Fibroblast of villous mesenchyme (primary cell): ENCODE measurements around the gene FCGR2B. TPM values are rescaled to one million over a fixed set of nuclear protein-coding genes. Genes with fewer than 3 reads are reported as not detected.
"Not testable (repeated sequence)": the region's sequence is repeated elsewhere in the genome, so short reads cannot be mapped to it uniquely, and the experiment has no call there.

ENCODE experiments used
- DNase-seq: peaks from one replicate; pipeline ENCODE4 v3.0.0-alpha.2; 2010; ENCODE audit warnings: low read depth
- H3K4me3 ChIP-seq: 2 replicates; pipeline ENCODE4 v1.5.1; 2011; ENCODE audit warnings: low read depth, mild to moderate bottlenecking, low read length
- CTCF ChIP-seq: IDR thresholded peaks from 2 replicates; pipeline ENCODE4 v1.5.1; 2012; ENCODE audit warnings: low read depth, mild to moderate bottlenecking, low read length; ENCODE audit not compliant: insufficient read depth
- total RNA-seq: library from RNA; depleted of rRNA; stranded (reverse); fragments of >200 nt; gene quantifications from 2 replicates; pipeline ENCODE4 v1.2.3, GENCODE V29; 2012

FCGR2B gene
- total RNA-seq, 1 donor = not detected

- H3K4me3 ChIP-seq = not testable (repeated sequence)
- peak; percentile 37 for DNase-seq
Measured at GRCh38 chr1:161642697-161643096, 20.2 kb upstream of the FCGR2B start.

- H3K4me3 ChIP-seq, DNase-seq: not testable (repeated sequence)
Measured at GRCh38 chr1:161643481-161644208, 19.3 kb upstream of the FCGR2B start.

- not testable (repeated sequence) for DNase-seq, H3K4me3 ChIP-seq
Measured at GRCh38 chr1:161644855-161645254, 18.1 kb upstream of the FCGR2B start.

DNA sequence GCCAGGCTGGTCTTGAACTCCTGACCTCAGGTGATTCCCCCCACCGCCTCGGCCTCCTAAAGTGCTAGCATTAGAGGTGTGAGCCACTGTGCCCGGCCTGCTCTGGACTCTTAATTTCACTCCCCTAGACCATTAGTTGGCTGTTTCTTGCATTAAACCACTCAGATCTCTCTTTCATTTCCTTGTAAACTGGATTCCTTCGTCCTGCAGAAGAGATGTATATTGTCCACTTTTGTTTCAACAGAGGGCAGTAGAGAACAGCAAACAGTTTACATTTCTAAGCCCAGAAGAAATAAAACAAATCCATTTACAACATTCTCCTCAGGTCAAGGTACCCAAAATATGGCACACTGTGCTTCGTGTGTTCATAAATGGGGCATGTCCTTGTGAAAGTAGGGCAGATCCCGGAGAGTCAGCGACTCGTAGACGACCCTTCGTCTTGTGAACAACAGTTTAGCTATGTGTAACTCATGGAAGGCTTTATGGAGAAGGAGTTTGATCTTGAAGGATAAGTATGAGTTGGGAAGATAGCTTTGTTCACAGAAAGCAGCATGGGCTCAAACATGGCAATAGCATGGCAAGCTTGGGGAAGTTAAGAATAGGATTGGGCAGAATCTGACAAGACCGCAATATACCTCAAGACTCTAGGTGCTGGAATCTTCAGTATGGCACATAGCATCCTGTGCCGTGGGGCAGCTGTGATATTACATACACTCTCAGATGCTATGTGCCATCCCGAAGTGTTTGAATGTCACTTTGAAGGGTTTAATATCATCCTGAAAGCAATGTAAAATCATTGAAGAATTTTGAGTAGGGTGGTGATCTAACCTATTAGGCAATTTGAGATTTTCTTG lies 15.2 kb upstream of the FCGR2B start:
- not testable (repeated sequence) for H3K4me3 ChIP-seq
- peak; percentile 53 for TF ChIP-seq CTCF
- peak; percentile 57 for DNase-seq

GRCh38 chr1:161653541-161653940 lies 9.4 kb upstream of the FCGR2B start:
- not testable (repeated sequence) for DNase-seq, H3K4me3 ChIP-seq

DNA sequence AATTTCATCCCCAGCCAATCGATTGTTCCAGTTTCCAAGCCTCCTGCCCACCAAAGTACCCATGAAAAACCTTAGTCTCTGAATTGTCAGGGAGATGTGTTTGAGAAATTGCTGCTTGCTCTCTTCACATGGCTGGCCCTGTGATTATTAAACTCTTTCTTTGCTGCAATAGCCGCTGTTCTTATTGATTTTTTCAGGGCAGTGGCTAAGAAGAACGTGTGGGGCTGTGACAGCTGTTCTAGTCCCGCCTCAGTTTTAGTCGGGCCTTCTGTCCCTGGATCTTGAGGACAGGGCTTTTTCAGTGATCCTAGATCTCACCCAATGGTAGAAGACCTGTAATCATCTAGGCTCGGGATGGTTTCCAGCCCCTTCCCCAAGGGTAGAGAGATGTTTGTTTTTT lies 9.0 kb upstream of the FCGR2B start:
- H3K4me3 ChIP-seq, DNase-seq: not testable (repeated sequence)

DNA sequence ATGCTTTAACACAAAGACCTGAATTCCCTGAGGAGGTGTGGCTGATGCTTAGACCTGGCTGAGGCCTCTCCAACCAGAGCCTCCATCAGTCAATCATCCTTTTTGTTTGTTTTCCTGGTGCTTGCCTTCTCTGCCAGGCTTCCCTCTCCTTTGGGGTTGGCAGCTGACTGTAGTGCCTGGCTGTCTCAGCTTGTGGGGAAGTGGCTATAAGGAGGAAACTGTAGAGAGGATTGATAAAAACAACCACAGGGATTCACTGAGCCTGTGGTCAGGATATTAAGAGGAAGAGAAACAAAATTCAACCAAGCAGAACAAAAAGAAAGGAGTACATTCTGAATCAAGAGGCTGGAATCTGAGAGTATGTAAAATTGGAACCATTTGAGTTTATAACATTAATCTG lies 4.4 kb upstream of the FCGR2B start:
- DNase-seq, H3K4me3 ChIP-seq: not testable (repeated sequence)

DNA sequence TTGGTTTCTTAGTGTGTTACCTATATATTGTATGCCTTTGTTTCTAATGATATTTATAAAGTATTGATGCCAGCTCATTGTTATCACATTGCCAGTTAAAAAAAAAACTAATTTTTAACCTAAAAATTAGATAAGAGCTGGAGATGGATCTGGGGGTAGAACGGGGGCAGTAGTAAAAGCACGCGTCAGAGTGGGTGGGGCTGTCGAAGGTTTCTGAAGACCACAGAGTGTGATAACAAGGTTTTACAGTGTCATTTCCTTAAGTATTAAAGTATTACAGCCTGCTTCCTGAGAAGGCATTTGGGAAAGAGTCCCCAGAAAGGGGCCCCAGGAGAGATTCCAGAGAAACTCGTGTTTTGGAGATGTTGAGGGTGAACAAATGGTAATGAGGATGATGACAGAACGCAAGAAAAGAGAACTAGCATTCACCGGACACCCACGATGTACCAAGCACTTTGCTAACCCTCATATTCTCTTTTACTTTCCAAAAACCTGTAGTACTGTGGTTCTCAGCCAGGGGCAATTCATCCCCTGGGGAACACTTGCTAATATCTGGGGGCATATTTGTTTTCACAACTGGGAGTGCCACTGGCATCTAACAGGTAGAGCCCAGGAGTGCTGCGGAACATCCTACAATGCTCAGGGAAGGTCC lies 1.2 kb upstream of the FCGR2B start:
- H3K4me3 ChIP-seq, DNase-seq: not testable (repeated sequence)

DNA sequence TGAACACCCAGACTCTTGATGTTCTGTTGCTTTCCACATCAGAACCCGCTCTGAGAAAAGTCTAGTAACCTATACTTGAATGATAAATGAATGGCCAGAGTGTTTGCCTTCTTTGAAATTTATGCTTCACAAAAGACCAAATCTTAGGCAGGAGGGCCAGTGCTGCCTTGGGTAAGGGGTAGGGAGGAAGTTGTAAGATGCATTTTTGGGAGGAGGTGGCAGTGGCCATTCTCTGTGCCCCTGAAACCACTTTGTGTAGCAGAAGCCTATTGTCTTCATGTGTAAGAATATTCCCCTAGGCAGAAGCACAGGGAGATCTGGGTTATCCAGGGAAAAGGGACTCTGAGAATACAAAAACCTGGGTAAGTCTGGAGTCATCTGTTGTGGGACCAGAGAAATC lies 626 bp downstream of the FCGR2B start:
- not testable (repeated sequence) for DNase-seq, H3K4me3 ChIP-seq

DNA sequence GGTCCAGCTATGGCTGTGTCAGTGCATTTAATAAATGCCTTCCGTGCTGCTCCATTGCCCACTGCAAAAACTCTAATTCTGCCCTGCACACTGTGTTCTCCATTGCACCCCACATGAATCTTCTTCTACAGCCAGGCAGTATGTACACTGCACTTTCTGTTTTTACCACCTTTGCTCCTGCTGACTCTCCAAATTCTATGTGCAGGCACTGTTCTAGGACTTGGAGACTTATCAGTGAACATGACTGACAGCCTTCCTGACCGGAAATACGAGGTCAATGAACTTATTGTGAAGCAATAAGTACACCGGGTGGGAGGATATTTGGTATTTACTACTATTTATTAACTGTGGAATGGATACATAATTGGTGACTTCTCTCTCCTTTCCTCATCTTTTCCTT lies 1.7 kb downstream of the FCGR2B start:
- DNase-seq, H3K4me3 ChIP-seq: not testable (repeated sequence)

- not testable (repeated sequence) for DNase-seq, H3K4me3 ChIP-seq
Measured at GRCh38 chr1:161671045-161672020, 8.4 kb downstream of the FCGR2B start.

GRCh38 chr1:161673437-161673836 lies 10.5 kb downstream of the FCGR2B start:
- DNase-seq = not testable (repeated sequence)

DNA sequence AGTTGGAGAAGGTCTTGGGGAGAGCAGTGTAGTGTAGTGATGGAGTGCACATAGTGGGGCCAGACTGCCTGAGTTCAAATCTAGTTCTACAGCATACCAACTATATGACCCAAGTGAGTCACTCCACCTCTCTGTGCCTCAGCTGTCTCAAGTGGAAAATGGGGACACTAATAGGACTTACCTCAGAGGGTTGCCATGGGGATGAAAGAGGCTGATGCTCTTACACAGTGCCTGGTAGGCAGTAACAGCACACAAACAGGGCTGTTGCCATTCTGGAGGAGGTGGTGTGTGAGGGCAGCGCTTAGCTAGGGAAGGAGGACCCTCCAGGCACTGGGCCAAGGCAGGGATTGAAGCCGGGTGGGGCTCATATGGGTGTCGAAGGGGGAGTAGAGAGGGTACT lies 11.5 kb downstream of the FCGR2B start:
- H3K4me3 ChIP-seq, DNase-seq: not testable (repeated sequence)

More at GRCh38 chr1:161673437-161673836, 10.5 kb downstream of the FCGR2B start:
- not testable (repeated sequence) for H3K4me3 ChIP-seq

DNA sequence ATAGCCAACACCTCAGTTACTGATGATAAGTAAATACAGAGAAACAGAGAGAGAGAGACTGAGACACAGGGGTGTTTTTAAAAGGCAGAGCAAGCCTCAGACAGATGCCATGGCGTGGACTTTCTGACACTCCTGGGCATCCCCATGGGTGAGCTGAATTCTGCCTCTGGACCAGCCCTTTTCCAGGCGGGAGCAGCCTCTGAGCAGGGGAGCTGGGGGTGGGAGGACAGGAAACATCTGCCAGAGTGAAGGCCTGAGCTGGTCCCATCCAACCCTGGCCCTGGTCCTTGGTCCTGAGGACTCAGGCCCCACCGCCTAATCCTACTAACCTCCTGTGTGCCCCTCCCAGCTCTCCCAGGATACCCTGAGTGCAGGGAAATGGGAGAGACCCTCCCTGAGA lies 12.0 kb downstream of the FCGR2B start:
- H3K4me3 ChIP-seq, DNase-seq: not testable (repeated sequence)
